Keratinocyte (primary cell): ENCODE results near the gene INSR. TPM values are rescaled to one million over a fixed set of nuclear protein-coding genes. Genes with fewer than 3 reads are reported as not detected.
A peak's percentile ranks its signal among the peaks of the same experiment; 100 is the strongest.

Experiments used
- DNase-seq: peaks from one replicate; pipeline ENCODE4 v3.0.0-alpha.2; 2011; ENCODE audit warnings: low read depth, missing footprints, low spot score
- FAIRE-seq: peaks from 2 replicates; lab custom pipeline; 2011; peaks lifted over from hg19 to GRCh38; lab: Jason Lieb, UNC
- H2AFZ ChIP-seq: 2 replicates; pipeline ENCODE4 v1.6.0; 2012; ENCODE audit warnings: low read length, control low read depth, inconsistent platforms; ENCODE audit not compliant: control insufficient read depth
- H3K27ac ChIP-seq: 2 replicates; pipeline ENCODE4 v1.5.1; 2011; ENCODE audit warnings: low read length; ENCODE audit not compliant: control insufficient read depth, insufficient read depth
- H3K27me3 ChIP-seq: 3 replicates; pipeline ENCODE4 v1.6.0; 2011; ENCODE audit warnings: low read length; ENCODE audit not compliant: control insufficient read depth, insufficient read depth; ENCODE audit errors: extremely low read depth
- H3K36me3 ChIP-seq, 2 experiments: 2 replicates in 1 of 2; 3 replicates in 1 of 2; pipeline ENCODE4 v1.5.1; 2011; ENCODE audit warnings: low read length in 2 of 2, mild to moderate bottlenecking in 1 of 2; ENCODE audit not compliant: control insufficient read depth in 2 of 2, insufficient read depth in 2 of 2; ENCODE audit errors: extremely low read depth in 1 of 2
- H3K4me1 ChIP-seq: 3 replicates; pipeline ENCODE4 v1.5.1; 2011; ENCODE audit warnings: low read length; ENCODE audit not compliant: control insufficient read depth, insufficient read depth; ENCODE audit errors: extremely low read depth
- H3K4me2 ChIP-seq: 3 replicates; pipeline ENCODE4 v1.6.0; 2011; ENCODE audit warnings: low read depth, low read length; ENCODE audit not compliant: control insufficient read depth, insufficient read depth; ENCODE audit errors: extremely low read depth
- H3K4me3 ChIP-seq, 3 experiments: fragments of 200-600 bp in 1 of 3; sonication (generic) in 1 of 3; 2 replicates in 2 of 3; 3 replicates in 1 of 3; pipeline ENCODE4 v1.5.1; 2011 to 2016; ENCODE audit warnings: low read length in 3 of 3, mild to moderate bottlenecking in 3 of 3, control low read depth in 2 of 3, inconsistent platforms in 1 of 3, low read depth in 1 of 3, mixed read lengths in 1 of 3, mixed run types in 1 of 3, moderate library complexity in 1 of 3; ENCODE audit not compliant: control insufficient read depth in 2 of 3, insufficient read depth in 2 of 3; ENCODE audit errors: extremely low read depth in 1 of 3
- H3K79me2 ChIP-seq: 2 replicates; pipeline ENCODE4 v1.6.0; 2012; ENCODE audit warnings: low read length; ENCODE audit not compliant: control insufficient read depth, insufficient read depth
- H3K9ac ChIP-seq: 3 replicates; pipeline ENCODE4 v1.6.0; 2011; ENCODE audit warnings: low read length; ENCODE audit not compliant: control insufficient read depth, insufficient read depth; ENCODE audit errors: extremely low read depth
- H3K9me1 ChIP-seq: 3 replicates; pipeline ENCODE4 v1.6.0; 2011; ENCODE audit warnings: low read length; ENCODE audit not compliant: control insufficient read depth, insufficient read depth; ENCODE audit errors: extremely low read depth
- H3K9me3 ChIP-seq: 2 replicates; pipeline ENCODE4 v1.5.1; 2012; ENCODE audit warnings: low read depth, low read length; ENCODE audit not compliant: control insufficient read depth
- H4K20me1 ChIP-seq: 3 replicates; pipeline ENCODE4 v1.6.0; 2011; ENCODE audit warnings: low read length; ENCODE audit not compliant: control insufficient read depth, insufficient read depth; ENCODE audit errors: extremely low read depth
- CTCF ChIP-seq, 3 experiments: IDR thresholded peaks in 1 of 3; conservative IDR thresholded peaks in 1 of 3; optimal IDR thresholded peaks in 1 of 3; 2 replicates in 2 of 3; 3 replicates in 1 of 3; pipeline versions ENCODE3 to v1.5.1; 2011; ENCODE audit warnings: low read length in 3 of 3, mild to moderate bottlenecking in 3 of 3, moderate library complexity in 2 of 3, control low read depth in 1 of 3, inconsistent platforms in 1 of 3; ENCODE audit not compliant: insufficient read depth in 2 of 3; ENCODE audit errors: extremely low read depth in 1 of 3
- EZH2 ChIP-seq: IDR thresholded peaks from one replicate; pipeline ENCODE4 v1.6.1; 2012; ENCODE audit warnings: inconsistent platforms, mild to moderate bottlenecking, low read length, moderate library complexity
- dilution Hi-C: fragments of 300-500 bp; cut with MboI; formaldehyde crosslinking; loops from one replicate; pipeline ENCODE4 v1.7.0; 2020; ENCODE audit warnings: low sequenced_read_pairs; ENCODE audit not compliant: extremely low pct_ligation_motif_present
- polyA plus RNA-seq, 5 experiments: library from polyadenylated mRNA; depleted of rRNA in 3 of 5; stranded (reverse) in 3 of 5; stranded (forward) in 1 of 5; unstranded in 1 of 5; fragments of >200 nt; gene quantifications; 1 replicate in 1 of 5; 2 replicates in 3 of 5; 3 replicates in 1 of 5; pipeline versions ENCODE4 v1.2.1 to v1.2.3, GENCODE V29; 2011 to 2012; ENCODE audit warnings: missing spikeins in 2 of 5, low read depth in 1 of 5, low replicate concordance in 1 of 5

The INSR gene
- polyA plus RNA-seq, 1 donor (not counting 4 experiments of a cell fraction or from before 2014, with no cell fraction given): 1.2 TPM

GRCh38 chr19:7072541-7072940 lies 221.7 kb downstream of the INSR start:
- Histone ChIP-seq H3K36me3 (peaks cover 22 to 26% of the 10 kb centered on the region in 2 experiments), H3K4me2 (no peak overlapping the region), H3K79me2 (peaks cover 11% of the 10 kb centered on the region), H3K9ac (no peak overlapping the region), H3K27me3 (no peaks in the 10 kb centered on the region), H3K9me3 (peaks cover 6% of the 10 kb centered on the region), H3K9me1 (no peaks in the 10 kb centered on the region), H3K27ac (no peak overlapping the region), H3K4me1 (peaks cover 6% of the 10 kb centered on the region), H4K20me1 (no peaks in the 10 kb centered on the region), H2AFZ (no peak overlapping the region), H3K4me3 (no peak overlapping the region)
- FAIRE-seq (no peak), DNase-seq (no peak)
- dilution Hi-C loops: no loop called here
- no peak for TF ChIP-seq EZH2
- TF ChIP-seq CTCF (optimal IDR thresholded peaks at IDR 0.05 in 1 of 3, IDR thresholded peaks at IDR 0.05 in 1 of 3, conservative IDR thresholded peaks at IDR 0.05 in 1 of 3; ENCODE audit: extremely low read depth in 1 of 3, insufficient read depth in 2 of 3, low read length in 3 of 3): no peak

- no peak for FAIRE-seq
- H2AFZ ChIP-seq: peak overlapping the region; percentile 52
These were observed 224.3 kb downstream of the INSR start for GRCh38 chr19:7069904-7070226.

More at GRCh38 chr19:7069904-7070226, 224.3 kb downstream of the INSR start:
- peak overlapping the region; percentile 81 for H3K9ac ChIP-seq
- H3K4me2 ChIP-seq: peak overlapping the region; percentile 82
- H3K36me3 ChIP-seq: peaks cover 11 to 12% of the 10 kb centered on the region in 2 experiments
- no peak for DNase-seq
- H3K9me1 ChIP-seq: no peaks in the 10 kb centered on the region
- H3K27ac ChIP-seq: peak overlapping the region; percentile 62
- TF ChIP-seq EZH2: no peak
- no peak for TF ChIP-seq CTCF (optimal IDR thresholded peaks at IDR 0.05 in 1 of 3, IDR thresholded peaks at IDR 0.05 in 1 of 3, conservative IDR thresholded peaks at IDR 0.05 in 1 of 3; ENCODE audit: extremely low read depth in 1 of 3, insufficient read depth in 2 of 3, low read length in 3 of 3)
- no peaks in the 10 kb centered on the region for H3K9me3 ChIP-seq
- peaks cover 11% of the 10 kb centered on the region for H3K79me2 ChIP-seq
- H3K4me3 ChIP-seq: peak overlapping the region; percentile 63 to 87 (median 86)
- dilution Hi-C loops: no loop called here
- H3K27me3 ChIP-seq: no peaks in the 10 kb centered on the region
- peaks cover 6% of the 10 kb centered on the region for H3K4me1 ChIP-seq
- no peaks in the 10 kb centered on the region for H4K20me1 ChIP-seq
